Activated T-helper 17 cell treated with anti-CD3 and anti-CD28 coated beads, Interleukin-2, amount 50 U/mL, for 72 hours (primary cell): ENCODE measurements around the gene KCTD16. TPM values are rescaled to one million over a fixed set of nuclear protein-coding genes. Genes with fewer than 3 reads are reported as not detected.

Experiments
- ATAC-seq: fragments of 150-1000 bp; cut with Tn5 transposase; replicated peaks from 2 replicates; pipeline ENCODE4 v1.10.0; 2021; ENCODE audit warnings: mild to moderate bottlenecking, moderate library complexity
- H3K27ac Mint-ChIP-seq: one replicate; pipeline ENCODE4 v1.8.0; 2022; ENCODE audit warnings: mixed read lengths
- H3K27me3 Mint-ChIP-seq: one replicate; pipeline ENCODE4 v1.8.0; 2022; ENCODE audit warnings: mixed read lengths
- H3K36me3 Mint-ChIP-seq: one replicate; pipeline ENCODE4 v1.8.0; 2022; ENCODE audit warnings: low read depth, mild to moderate bottlenecking, mixed read lengths
- H3K4me1 Mint-ChIP-seq: one replicate; pipeline ENCODE4 v1.8.0; 2022; ENCODE audit warnings: mixed read lengths
- H3K4me3 Mint-ChIP-seq: one replicate; pipeline ENCODE4 v1.8.0; 2022; ENCODE audit warnings: mild to moderate bottlenecking, mixed read lengths
- H3K9me3 Mint-ChIP-seq: one replicate; pipeline ENCODE4 v1.8.0; 2022; ENCODE audit warnings: mixed read lengths
- total RNA-seq, 2 donors: library from RNA; stranded (reverse); gene quantifications; one replicate each; pipeline ENCODE4 v1.2.3, GENCODE V29; 2022

The KCTD16 gene
- total RNA-seq, 2 donors from 2014 or later, result 0.11 to 0.40 TPM

GRCh38 chr5:144207875-144208444 lies 37.3 kb downstream of the KCTD16 start:
- Mint-ChIP-seq H3K4me3 (no peak overlapping the region), H3K4me1 (peaks cover 4% of the 10 kb centered on the region), H3K27me3 (peaks cover 54% of the 10 kb centered on the region), H3K36me3 (no peaks in the 10 kb centered on the region), H3K9me3 (no peaks in the 10 kb centered on the region), H3K27ac (no peak overlapping the region)
- no peak for ATAC-seq

DNA sequence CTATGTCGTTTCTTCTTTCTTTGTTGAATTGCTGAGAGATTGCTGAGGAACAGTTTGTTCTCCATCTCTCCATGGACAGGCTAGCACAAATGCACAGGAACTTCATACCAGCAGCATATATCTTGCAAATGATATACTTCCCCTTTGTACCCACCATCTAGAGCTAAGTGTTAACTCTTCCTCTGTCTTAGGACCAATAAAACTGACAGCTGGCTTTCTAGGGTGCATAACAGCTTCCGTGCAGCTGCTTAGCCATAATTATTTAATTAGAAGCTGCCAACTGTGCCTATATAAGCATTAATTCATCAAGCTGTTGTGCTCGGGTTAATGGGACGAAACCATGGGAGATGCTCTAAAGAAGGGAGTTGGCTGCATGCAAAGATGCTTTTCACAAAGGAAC lies 38.7 kb downstream of the KCTD16 start:
- peaks cover 58% of the 10 kb centered on the region for H3K27me3 Mint-ChIP-seq
- peaks cover 4% of the 10 kb centered on the region for H3K4me1 Mint-ChIP-seq
- H3K36me3 Mint-ChIP-seq, result no peaks in the 10 kb centered on the region
- H3K4me3 Mint-ChIP-seq, result no peak overlapping the region
- H3K27ac Mint-ChIP-seq, result no peak overlapping the region
- no peak for ATAC-seq
- H3K9me3 Mint-ChIP-seq, result no peaks in the 10 kb centered on the region

- Mint-ChIP-seq H3K27me3 (peaks cover 51% of the 10 kb centered on the region), H3K36me3 (no peaks in the 10 kb centered on the region), H3K27ac (no peak overlapping the region), H3K4me3 (no peak overlapping the region), H3K9me3 (no peaks in the 10 kb centered on the region), H3K4me1 (peaks cover under 1% of the 10 kb centered on the region)
- no peak for ATAC-seq
Observed at GRCh38 chr5:144210655-144211054, 40.0 kb downstream of the KCTD16 start.

DNA sequence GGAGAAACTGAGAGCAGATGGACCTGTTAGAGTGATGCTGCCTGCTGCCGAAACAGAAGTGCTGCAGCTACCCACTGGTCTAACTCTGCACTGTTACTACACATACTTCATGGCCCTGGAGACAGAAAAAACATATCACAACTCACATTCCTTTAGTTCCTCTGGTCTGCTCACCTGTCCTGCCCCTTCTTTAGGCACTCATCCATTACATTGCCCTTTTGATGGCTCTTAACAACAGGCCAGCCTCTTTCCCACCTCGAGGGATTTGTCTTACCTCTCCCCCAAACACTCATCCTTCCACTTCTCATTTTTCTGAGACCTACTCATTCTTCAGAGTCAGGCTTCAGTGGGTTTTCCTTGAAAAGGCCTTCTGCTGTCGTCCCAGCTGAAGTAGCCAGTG lies 49.2 kb downstream of the KCTD16 start:
- H3K4me3 Mint-ChIP-seq, result no peak overlapping the region
- peaks cover 9% of the 10 kb centered on the region for H3K27me3 Mint-ChIP-seq
- no peak overlapping the region for H3K27ac Mint-ChIP-seq
- H3K9me3 Mint-ChIP-seq, result no peaks in the 10 kb centered on the region
- no peak for ATAC-seq
- peaks cover 4% of the 10 kb centered on the region for H3K4me1 Mint-ChIP-seq
- H3K36me3 Mint-ChIP-seq, result no peaks in the 10 kb centered on the region

DNA sequence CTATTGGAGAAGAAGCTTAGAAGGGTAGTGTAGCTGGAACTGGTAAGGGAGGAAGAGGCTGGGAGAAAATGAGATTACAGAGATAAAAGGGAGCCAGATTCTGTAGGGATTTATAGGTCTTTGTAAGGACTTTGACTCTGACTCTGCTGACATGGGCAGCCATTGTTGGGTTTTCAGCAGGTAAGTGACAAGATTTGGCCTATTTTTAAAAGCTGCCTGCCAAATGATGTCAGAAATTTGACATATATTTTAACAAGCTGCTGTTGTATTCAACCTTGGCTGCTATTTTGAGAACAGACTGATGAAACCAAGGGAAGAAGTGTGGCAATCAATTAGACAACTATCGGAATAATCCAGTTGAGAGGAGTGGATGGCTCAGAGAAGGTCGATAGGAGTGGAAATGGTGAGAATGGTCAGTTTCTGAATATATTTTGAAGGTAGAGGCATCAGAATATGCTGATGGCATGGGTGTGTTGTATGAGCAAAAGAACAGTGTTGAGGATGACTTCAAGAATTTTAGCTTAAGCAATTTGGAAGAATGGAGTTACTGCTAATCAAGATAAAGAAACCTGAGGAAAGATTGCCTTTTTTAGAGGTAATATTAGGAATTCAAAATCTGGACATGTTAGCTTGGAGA lies 56.8 kb downstream of the KCTD16 start:
- H3K4me3 Mint-ChIP-seq, result no peak overlapping the region
- no peaks in the 10 kb centered on the region for H3K36me3 Mint-ChIP-seq
- ATAC-seq, result no peak
- no peaks in the 10 kb centered on the region for H3K4me1 Mint-ChIP-seq
- H3K27ac Mint-ChIP-seq, result no peak overlapping the region
- H3K27me3 Mint-ChIP-seq, result peaks cover 3% of the 10 kb centered on the region
- H3K9me3 Mint-ChIP-seq, result no peaks in the 10 kb centered on the region

DNA sequence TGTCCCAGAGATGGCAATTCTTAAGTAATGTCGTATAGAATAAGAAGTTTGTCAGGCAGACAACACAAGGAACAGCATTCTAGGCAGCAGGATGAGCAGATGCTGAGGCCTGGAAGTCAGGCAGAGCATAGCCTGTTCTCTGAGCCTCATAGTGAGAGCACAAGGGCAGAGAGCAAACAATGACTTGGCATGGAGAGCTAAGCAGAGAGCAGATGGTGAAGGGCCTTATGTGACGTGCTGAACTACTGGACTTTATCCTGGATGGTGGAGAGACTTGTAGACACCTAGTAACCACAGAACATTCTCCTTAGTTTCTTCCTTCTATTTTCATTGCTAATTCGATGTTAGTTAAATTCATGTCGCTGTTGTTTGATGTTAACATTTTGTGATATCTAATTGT lies 60.1 kb downstream of the KCTD16 start:
- no peaks in the 10 kb centered on the region for H3K9me3 Mint-ChIP-seq
- H3K4me3 Mint-ChIP-seq, result no peak overlapping the region
- H3K27ac Mint-ChIP-seq, result no peak overlapping the region
- no peaks in the 10 kb centered on the region for H3K4me1 Mint-ChIP-seq
- no peaks in the 10 kb centered on the region for H3K36me3 Mint-ChIP-seq
- ATAC-seq, result no peak
- H3K27me3 Mint-ChIP-seq, result peaks cover 3% of the 10 kb centered on the region

DNA sequence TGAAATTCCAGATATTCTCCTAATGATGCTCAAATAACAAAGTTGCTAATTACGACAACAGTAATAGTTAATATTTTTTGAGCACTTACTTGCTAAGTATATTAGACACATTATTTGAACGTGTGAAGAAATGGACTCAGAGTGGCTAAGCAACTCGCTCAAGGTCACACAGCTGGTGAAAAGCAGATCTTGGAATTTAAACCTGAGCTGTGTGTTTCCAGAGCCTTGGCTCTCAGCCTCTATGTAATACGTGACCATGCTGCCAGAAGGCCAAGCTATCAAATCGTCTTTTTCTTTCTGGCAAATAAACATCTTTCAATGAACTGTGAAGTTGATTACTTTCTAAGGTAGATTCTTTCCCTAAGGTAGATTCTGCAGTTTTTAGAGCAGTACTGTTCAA lies 61.6 kb downstream of the KCTD16 start:
- Mint-ChIP-seq H3K27ac (no peak overlapping the region), H3K4me1 (no peaks in the 10 kb centered on the region), H3K36me3 (no peaks in the 10 kb centered on the region), H3K27me3 (peaks cover 3% of the 10 kb centered on the region), H3K9me3 (no peaks in the 10 kb centered on the region), H3K4me3 (no peak overlapping the region)
- no peak for ATAC-seq

GRCh38 chr5:144236499-144236898 lies 65.8 kb downstream of the KCTD16 start:
- no peak overlapping the region for H3K4me3 Mint-ChIP-seq
- peaks cover 10% of the 10 kb centered on the region for H3K27me3 Mint-ChIP-seq
- no peaks in the 10 kb centered on the region for H3K9me3 Mint-ChIP-seq
- H3K27ac Mint-ChIP-seq, result no peak overlapping the region
- ATAC-seq, result no peak
- H3K36me3 Mint-ChIP-seq, result no peaks in the 10 kb centered on the region
- H3K4me1 Mint-ChIP-seq, result no peaks in the 10 kb centered on the region

DNA sequence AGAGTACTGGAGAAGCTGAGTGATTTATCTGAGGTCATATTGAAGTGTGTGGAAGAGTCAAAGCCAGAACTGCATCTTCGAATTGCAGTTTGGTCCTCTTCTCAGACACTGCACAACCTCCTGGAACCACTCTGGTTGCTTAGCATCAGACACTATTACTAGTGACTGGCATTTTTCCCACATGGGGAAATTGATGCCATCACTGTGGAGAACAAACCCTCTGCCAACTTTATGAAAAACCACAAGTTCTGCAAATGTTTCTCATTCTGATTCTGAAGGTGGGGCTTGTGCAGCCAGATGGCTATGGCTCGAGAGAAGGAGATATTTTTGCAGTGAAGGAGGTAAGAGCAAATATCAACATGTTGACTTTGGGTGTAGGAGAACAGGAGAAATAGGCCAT lies 67.2 kb downstream of the KCTD16 start:
- H3K9me3 Mint-ChIP-seq, result no peaks in the 10 kb centered on the region
- H3K4me1 Mint-ChIP-seq, result no peaks in the 10 kb centered on the region
- H3K4me3 Mint-ChIP-seq, result no peak overlapping the region
- H3K36me3 Mint-ChIP-seq, result no peaks in the 10 kb centered on the region
- no peak overlapping the region for H3K27ac Mint-ChIP-seq
- no peak for ATAC-seq
- peaks cover 14% of the 10 kb centered on the region for H3K27me3 Mint-ChIP-seq

- ATAC-seq, result no peak
- Mint-ChIP-seq H3K27ac (no peak overlapping the region), H3K4me3 (no peak overlapping the region), H3K27me3 (peaks cover 24% of the 10 kb centered on the region), H3K36me3 (no peaks in the 10 kb centered on the region), H3K9me3 (no peaks in the 10 kb centered on the region), H3K4me1 (no peaks in the 10 kb centered on the region)
Observed at GRCh38 chr5:144247131-144247530, 76.5 kb downstream of the KCTD16 start.

DNA sequence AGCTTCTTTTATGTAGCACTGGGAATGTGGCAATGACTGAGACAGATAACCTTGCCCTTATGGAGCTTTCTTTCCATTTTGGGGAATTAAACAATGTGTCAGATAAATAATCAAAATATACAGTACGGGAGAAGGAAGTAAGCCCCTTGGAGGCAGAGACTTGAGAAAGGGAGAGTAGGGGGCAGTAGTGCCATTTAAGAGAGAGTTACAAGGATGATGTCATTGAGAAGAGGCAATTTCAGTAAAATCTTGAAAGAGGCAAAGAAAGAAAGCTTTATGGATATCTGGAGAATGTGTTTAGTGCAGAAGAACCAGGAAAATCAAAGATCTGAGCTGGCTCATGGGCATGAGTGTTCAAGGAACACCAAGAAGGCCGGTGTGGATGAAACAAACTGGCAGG lies 77.3 kb downstream of the KCTD16 start:
- ATAC-seq, result no peak
- Mint-ChIP-seq H3K4me1 (no peaks in the 10 kb centered on the region), H3K36me3 (no peaks in the 10 kb centered on the region), H3K27ac (no peak overlapping the region), H3K4me3 (no peak overlapping the region), H3K27me3 (peaks cover 21% of the 10 kb centered on the region), H3K9me3 (no peaks in the 10 kb centered on the region)

DNA sequence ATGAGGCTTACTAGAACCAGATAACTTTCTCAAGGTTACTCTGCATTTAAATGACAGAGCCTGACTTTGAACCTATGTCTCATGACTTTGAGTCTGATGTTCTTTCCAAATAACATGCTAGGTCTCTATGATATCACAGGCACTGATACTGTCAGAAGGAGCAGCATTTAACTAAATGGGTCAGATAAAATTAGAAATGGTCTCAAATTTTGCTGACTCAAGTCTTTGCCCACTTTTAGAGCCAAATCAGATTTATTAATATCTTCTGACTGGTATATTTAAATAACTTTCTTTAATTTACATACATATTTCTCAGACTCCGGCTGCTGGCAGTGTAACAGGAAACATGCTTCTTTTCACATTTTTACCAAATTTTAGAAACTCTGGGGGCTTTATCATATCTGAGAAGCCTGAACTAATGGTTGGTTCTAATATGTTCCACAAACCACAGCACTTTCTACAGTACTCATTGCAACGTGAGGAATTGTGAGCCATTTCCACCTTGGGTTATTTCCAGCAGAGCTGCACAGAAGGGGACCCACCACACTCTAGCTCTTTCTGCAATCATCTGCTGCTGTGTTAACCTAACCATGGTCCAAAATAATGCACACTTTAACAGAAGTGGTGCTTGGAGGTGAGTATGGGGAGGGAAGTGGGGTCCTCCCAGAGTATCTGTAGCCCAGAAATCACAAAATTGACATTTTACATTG lies 79.2 kb downstream of the KCTD16 start:
- no peaks in the 10 kb centered on the region for H3K4me1 Mint-ChIP-seq
- no peak overlapping the region for H3K4me3 Mint-ChIP-seq
- H3K27me3 Mint-ChIP-seq, result peaks cover 21% of the 10 kb centered on the region
- no peaks in the 10 kb centered on the region for H3K9me3 Mint-ChIP-seq
- H3K36me3 Mint-ChIP-seq, result no peaks in the 10 kb centered on the region
- ATAC-seq, result no peak
- H3K27ac Mint-ChIP-seq, result no peak overlapping the region

GRCh38 chr5:144254552-144254951 lies 83.9 kb downstream of the KCTD16 start:
- H3K36me3 Mint-ChIP-seq, result no peaks in the 10 kb centered on the region
- H3K4me3 Mint-ChIP-seq, result no peak overlapping the region
- no peaks in the 10 kb centered on the region for H3K27me3 Mint-ChIP-seq
- no peak overlapping the region for H3K27ac Mint-ChIP-seq
- ATAC-seq, result no peak
- no peaks in the 10 kb centered on the region for H3K9me3 Mint-ChIP-seq
- H3K4me1 Mint-ChIP-seq, result no peaks in the 10 kb centered on the region

GRCh38 chr5:144260121-144260520 lies 89.4 kb downstream of the KCTD16 start:
- no peaks in the 10 kb centered on the region for H3K4me1 Mint-ChIP-seq
- no peaks in the 10 kb centered on the region for H3K9me3 Mint-ChIP-seq
- H3K27ac Mint-ChIP-seq, result no peak overlapping the region
- peaks cover 9% of the 10 kb centered on the region for H3K27me3 Mint-ChIP-seq
- no peak for ATAC-seq
- no peak overlapping the region for H3K4me3 Mint-ChIP-seq
- no peaks in the 10 kb centered on the region for H3K36me3 Mint-ChIP-seq

GRCh38 chr5:144265643-144266247 lies 95.1 kb downstream of the KCTD16 start:
- peaks cover 36% of the 10 kb centered on the region for H3K27me3 Mint-ChIP-seq
- no peaks in the 10 kb centered on the region for H3K4me1 Mint-ChIP-seq
- H3K4me3 Mint-ChIP-seq, result no peak overlapping the region
- no peak for ATAC-seq
- H3K27ac Mint-ChIP-seq, result no peak overlapping the region
- H3K9me3 Mint-ChIP-seq, result peaks cover 3% of the 10 kb centered on the region
- H3K36me3 Mint-ChIP-seq, result no peaks in the 10 kb centered on the region
